Keratinocyte (primary cell): ENCODE data around the gene MYMK. TPM values are rescaled to one million over a fixed set of nuclear protein-coding genes. Genes with fewer than 3 reads are reported as not detected.

ENCODE experiments used
- DNase-seq: peaks from one replicate; pipeline ENCODE4 v3.0.0-alpha.2; 2011; ENCODE audit warnings: low read depth, missing footprints, low spot score
- FAIRE-seq: peaks from 2 replicates; lab custom pipeline; 2011; peaks lifted over from hg19 to GRCh38; lab: Jason Lieb, UNC
- H2AFZ ChIP-seq: 2 replicates; pipeline ENCODE4 v1.6.0; 2012; ENCODE audit warnings: low read length, control low read depth, inconsistent platforms; ENCODE audit not compliant: control insufficient read depth
- H3K27ac ChIP-seq: 2 replicates; pipeline ENCODE4 v1.5.1; 2011; ENCODE audit warnings: low read length; ENCODE audit not compliant: control insufficient read depth, insufficient read depth
- H3K27me3 ChIP-seq: 3 replicates; pipeline ENCODE4 v1.6.0; 2011; ENCODE audit warnings: low read length; ENCODE audit not compliant: control insufficient read depth, insufficient read depth; ENCODE audit errors: extremely low read depth
- H3K36me3 ChIP-seq, 2 experiments: 2 replicates in 1 of 2; 3 replicates in 1 of 2; pipeline ENCODE4 v1.5.1; 2011; ENCODE audit warnings: low read length in 2 of 2, mild to moderate bottlenecking in 1 of 2; ENCODE audit not compliant: control insufficient read depth in 2 of 2, insufficient read depth in 2 of 2; ENCODE audit errors: extremely low read depth in 1 of 2
- H3K4me1 ChIP-seq: 3 replicates; pipeline ENCODE4 v1.5.1; 2011; ENCODE audit warnings: low read length; ENCODE audit not compliant: control insufficient read depth, insufficient read depth; ENCODE audit errors: extremely low read depth
- H3K4me2 ChIP-seq: 3 replicates; pipeline ENCODE4 v1.6.0; 2011; ENCODE audit warnings: low read depth, low read length; ENCODE audit not compliant: control insufficient read depth, insufficient read depth; ENCODE audit errors: extremely low read depth
- H3K4me3 ChIP-seq, 3 experiments: fragments of 200-600 bp in 1 of 3; sonication (generic) in 1 of 3; 2 replicates in 2 of 3; 3 replicates in 1 of 3; pipeline ENCODE4 v1.5.1; 2011 to 2016; ENCODE audit warnings: low read length in 3 of 3, mild to moderate bottlenecking in 3 of 3, control low read depth in 2 of 3, inconsistent platforms in 1 of 3, low read depth in 1 of 3, mixed read lengths in 1 of 3, mixed run types in 1 of 3, moderate library complexity in 1 of 3; ENCODE audit not compliant: control insufficient read depth in 2 of 3, insufficient read depth in 2 of 3; ENCODE audit errors: extremely low read depth in 1 of 3
- H3K79me2 ChIP-seq: 2 replicates; pipeline ENCODE4 v1.6.0; 2012; ENCODE audit warnings: low read length; ENCODE audit not compliant: control insufficient read depth, insufficient read depth
- H3K9ac ChIP-seq: 3 replicates; pipeline ENCODE4 v1.6.0; 2011; ENCODE audit warnings: low read length; ENCODE audit not compliant: control insufficient read depth, insufficient read depth; ENCODE audit errors: extremely low read depth
- H3K9me1 ChIP-seq: 3 replicates; pipeline ENCODE4 v1.6.0; 2011; ENCODE audit warnings: low read length; ENCODE audit not compliant: control insufficient read depth, insufficient read depth; ENCODE audit errors: extremely low read depth
- H3K9me3 ChIP-seq: 2 replicates; pipeline ENCODE4 v1.5.1; 2012; ENCODE audit warnings: low read depth, low read length; ENCODE audit not compliant: control insufficient read depth
- H4K20me1 ChIP-seq: 3 replicates; pipeline ENCODE4 v1.6.0; 2011; ENCODE audit warnings: low read length; ENCODE audit not compliant: control insufficient read depth, insufficient read depth; ENCODE audit errors: extremely low read depth
- CTCF ChIP-seq, 3 experiments: IDR thresholded peaks in 1 of 3; conservative IDR thresholded peaks in 1 of 3; optimal IDR thresholded peaks in 1 of 3; 2 replicates in 2 of 3; 3 replicates in 1 of 3; pipeline versions ENCODE3 to v1.5.1; 2011; ENCODE audit warnings: low read length in 3 of 3, mild to moderate bottlenecking in 3 of 3, moderate library complexity in 2 of 3, control low read depth in 1 of 3, inconsistent platforms in 1 of 3; ENCODE audit not compliant: insufficient read depth in 2 of 3; ENCODE audit errors: extremely low read depth in 1 of 3
- EZH2 ChIP-seq: IDR thresholded peaks from one replicate; pipeline ENCODE4 v1.6.1; 2012; ENCODE audit warnings: inconsistent platforms, mild to moderate bottlenecking, low read length, moderate library complexity
- dilution Hi-C: fragments of 300-500 bp; cut with MboI; formaldehyde crosslinking; loops from one replicate; pipeline ENCODE4 v1.7.0; 2020; ENCODE audit warnings: low sequenced_read_pairs; ENCODE audit not compliant: extremely low pct_ligation_motif_present
- polyA plus RNA-seq, 5 experiments: library from polyadenylated mRNA; depleted of rRNA in 3 of 5; stranded (reverse) in 3 of 5; stranded (forward) in 1 of 5; unstranded in 1 of 5; fragments of >200 nt; gene quantifications; 1 replicate in 1 of 5; 2 replicates in 3 of 5; 3 replicates in 1 of 5; pipeline versions ENCODE4 v1.2.1 to v1.2.3, GENCODE V29; 2011 to 2012; ENCODE audit warnings: missing spikeins in 2 of 5, low read depth in 1 of 5, low replicate concordance in 1 of 5

MYMK gene
- polyA plus RNA-seq, 1 donor (not counting 4 experiments of a cell fraction or from before 2014, with no cell fraction given), result not detected

- dilution Hi-C loops, result no loop called here
- Histone ChIP-seq H3K79me2 (no peaks in the 10 kb centered on the region), H3K9ac (no peak overlapping the region), H3K4me3 (no peak overlapping the region), H2AFZ (no peak overlapping the region), H3K27ac (no peak overlapping the region), H3K9me3 (no peaks in the 10 kb centered on the region), H3K4me2 (no peak overlapping the region), H3K9me1 (no peaks in the 10 kb centered on the region), H4K20me1 (no peaks in the 10 kb centered on the region), H3K36me3 (no peaks in the 10 kb centered on the region), H3K27me3 (peaks cover 38% of the 10 kb centered on the region), H3K4me1 (peaks cover 9% of the 10 kb centered on the region)
- no peak for TF ChIP-seq EZH2
- TF ChIP-seq CTCF (optimal IDR thresholded peaks at IDR 0.05 in 1 of 3, IDR thresholded peaks at IDR 0.05 in 1 of 3, conservative IDR thresholded peaks at IDR 0.05 in 1 of 3; ENCODE audit: extremely low read depth in 1 of 3, insufficient read depth in 2 of 3, low read length in 3 of 3), result no peak
- DNase-seq (no peak), FAIRE-seq (no peak)
Measured at GRCh38 chr9:133540698-133541025, 15.9 kb upstream of the MYMK start.

GRCh38 chr9:133539991-133540697 is 15.4 kb upstream of the MYMK start:
- no peaks in the 10 kb centered on the region for H3K9me3 ChIP-seq
- H2AFZ ChIP-seq, result no peak overlapping the region
- no peak overlapping the region for H3K27ac ChIP-seq
- TF ChIP-seq CTCF (optimal IDR thresholded peaks at IDR 0.05 in 1 of 3, IDR thresholded peaks at IDR 0.05 in 1 of 3, conservative IDR thresholded peaks at IDR 0.05 in 1 of 3; ENCODE audit: extremely low read depth in 1 of 3, insufficient read depth in 2 of 3, low read length in 3 of 3) (no peak), EZH2 (no peak)
- FAIRE-seq (no peak), DNase-seq (no peak)
- H3K4me3 ChIP-seq, result no peak overlapping the region
- H3K79me2 ChIP-seq, result no peaks in the 10 kb centered on the region
- H3K36me3 ChIP-seq, result no peaks in the 10 kb centered on the region
- peaks cover 38% of the 10 kb centered on the region for H3K27me3 ChIP-seq
- H3K9ac ChIP-seq, result no peak overlapping the region
- H4K20me1 ChIP-seq, result no peaks in the 10 kb centered on the region
- no peak overlapping the region for H3K4me2 ChIP-seq
- H3K9me1 ChIP-seq, result no peaks in the 10 kb centered on the region
- H3K4me1 ChIP-seq, result peaks cover 9% of the 10 kb centered on the region
- dilution Hi-C loops, result no loop called here
